HUES64 (cell line): ENCODE data around the gene RSPH3.
"Not testable (repeated sequence)": the region's sequence is repeated elsewhere in the genome, so short reads cannot be mapped to it uniquely, and the experiment has no call there.

Experiments
- H3K27ac ChIP-seq: 2 replicates; pipeline ENCODE4 v1.7.0; 2013; ENCODE audit warnings: low read depth, low read length, inconsistent platforms
- H3K27me3 ChIP-seq: 2 replicates; pipeline ENCODE4 v1.6.1; 2013; ENCODE audit warnings: mild to moderate bottlenecking, low read length; ENCODE audit not compliant: insufficient read depth
- H3K36me3 ChIP-seq: 2 replicates; pipeline ENCODE4 v1.6.1; 2013; ENCODE audit warnings: mild to moderate bottlenecking, low read length; ENCODE audit not compliant: insufficient read depth
- H3K4me1 ChIP-seq: 2 replicates; pipeline ENCODE4 v1.6.1; 2013; ENCODE audit warnings: mild to moderate bottlenecking, low read length, moderate library complexity; ENCODE audit not compliant: insufficient read depth
- H3K4me3 ChIP-seq: 2 replicates; pipeline ENCODE4 v1.5.1; 2013; ENCODE audit warnings: mild to moderate bottlenecking, low read length, moderate library complexity
- H3K9ac ChIP-seq: 2 replicates; pipeline ENCODE4 v1.6.1; 2013; ENCODE audit warnings: mild to moderate bottlenecking, low read depth, low read length
- H3K9me3 ChIP-seq: 2 replicates; pipeline ENCODE4 v1.6.1; 2013; ENCODE audit warnings: low read depth, low read length; ENCODE audit not compliant: insufficient read depth
- WGBS: fragments of 150-250, 120-280 bp; methylation state at CpG from one replicate; pipeline ENCODE4 v1.1.7; 2013; ENCODE audit warnings: missing lambda C conversion rate; 5-methylcytosine and 5-hydroxymethylcytosine counted together

RSPH3 gene

GRCh38 chr6:158999154-158999665 lies 792 bp downstream of the RSPH3 start:
- Histone ChIP-seq H3K36me3 (no peaks in the 10 kb centered on the region), H3K27me3 (no peaks in the 10 kb centered on the region), H3K9ac (peak overlapping the region; percentile 45), H3K27ac (no peak overlapping the region), H3K4me3 (peak overlapping the region; percentile 77), H3K4me1 (peaks cover 10% of the 10 kb centered on the region), H3K9me3 (no peaks in the 10 kb centered on the region)
- WGBS: 3% methylated on average over 24 of the region's 24 CpGs

GRCh38 chr6:158996856-158997255 lies 3.1 kb downstream of the RSPH3 start:
- Histone ChIP-seq H3K27ac (no peak overlapping the region), H3K9me3 (no peaks in the 10 kb centered on the region), H3K4me1 (peaks cover 10% of the 10 kb centered on the region), H3K4me3 (no peak overlapping the region), H3K36me3 (no peaks in the 10 kb centered on the region), H3K9ac (no peak overlapping the region), H3K27me3 (no peaks in the 10 kb centered on the region)
- WGBS: 83% methylated on average over 2 of the region's 2 CpGs

GRCh38 chr6:158993639-158994038 lies 6.4 kb downstream of the RSPH3 start:
- Histone ChIP-seq H3K9ac (no peak overlapping the region), H3K9me3 (no peaks in the 10 kb centered on the region), H3K36me3 (no peaks in the 10 kb centered on the region), H3K27me3 (no peaks in the 10 kb centered on the region), H3K4me1 (no peaks in the 10 kb centered on the region), H3K4me3 (no peak overlapping the region), H3K27ac (no peak overlapping the region)
- 100% methylated on average over 3 of the region's 3 CpGs for WGBS

GRCh38 chr6:158991017-158991723 lies 8.8 kb downstream of the RSPH3 start:
- H3K9me3 ChIP-seq: no peaks in the 10 kb centered on the region
- H3K9ac ChIP-seq: no peak overlapping the region
- WGBS: 83% methylated on average over 2 of the region's 2 CpGs
- H3K4me3 ChIP-seq: no peak overlapping the region
- no peaks in the 10 kb centered on the region for H3K36me3 ChIP-seq
- H3K27me3 ChIP-seq: no peaks in the 10 kb centered on the region
- no peaks in the 10 kb centered on the region for H3K4me1 ChIP-seq
- no peak overlapping the region for H3K27ac ChIP-seq

- not testable (repeated sequence) for H3K9me3 ChIP-seq, H3K9ac ChIP-seq, H3K27ac ChIP-seq, H3K36me3 ChIP-seq, H3K4me3 ChIP-seq, H3K4me1 ChIP-seq, H3K27me3 ChIP-seq
- WGBS: 95% methylated on average over 2 of the region's 2 CpGs
Observed at GRCh38 chr6:158989711-158990110, 10.3 kb downstream of the RSPH3 start.

- H3K9ac ChIP-seq: no peak overlapping the region
- no peaks in the 10 kb centered on the region for H3K36me3 ChIP-seq
- H3K27me3 ChIP-seq: no peaks in the 10 kb centered on the region
- H3K4me3 ChIP-seq: no peak overlapping the region
- no peak overlapping the region for H3K27ac ChIP-seq
- H3K4me1 ChIP-seq: no peaks in the 10 kb centered on the region
- WGBS: 100% methylated on average over 1 of the region's 1 CpG
- no peaks in the 10 kb centered on the region for H3K9me3 ChIP-seq
Observed at GRCh38 chr6:158988477-158988876, 11.5 kb downstream of the RSPH3 start.

- no peaks in the 10 kb centered on the region for H3K9me3 ChIP-seq
- no peak overlapping the region for H3K9ac ChIP-seq
- H3K4me1 ChIP-seq: no peaks in the 10 kb centered on the region
- WGBS: no CpG with 5 or more reads among the region's 1 CpG
- H3K4me3 ChIP-seq: no peak overlapping the region
- no peak overlapping the region for H3K27ac ChIP-seq
- no peaks in the 10 kb centered on the region for H3K27me3 ChIP-seq
- H3K36me3 ChIP-seq: no peaks in the 10 kb centered on the region
Observed at GRCh38 chr6:158987657-158988056, 12.3 kb downstream of the RSPH3 start.

GRCh38 chr6:158978757-158979156 lies 21.2 kb downstream of the RSPH3 start:
- H3K4me3 ChIP-seq: no peak overlapping the region
- H3K9me3 ChIP-seq: no peaks in the 10 kb centered on the region
- no peaks in the 10 kb centered on the region for H3K36me3 ChIP-seq
- H3K27me3 ChIP-seq: no peaks in the 10 kb centered on the region
- no peak overlapping the region for H3K27ac ChIP-seq
- 99% methylated on average over 3 of the region's 3 CpGs for WGBS
- no peak overlapping the region for H3K9ac ChIP-seq
- no peaks in the 10 kb centered on the region for H3K4me1 ChIP-seq

GRCh38 chr6:158977382-158977781 lies 22.6 kb downstream of the RSPH3 start:
- no peak overlapping the region for H3K9ac ChIP-seq
- H3K36me3 ChIP-seq: no peaks in the 10 kb centered on the region
- 93% methylated on average over 3 of the region's 3 CpGs for WGBS
- no peak overlapping the region for H3K4me3 ChIP-seq
- no peaks in the 10 kb centered on the region for H3K4me1 ChIP-seq
- no peaks in the 10 kb centered on the region for H3K9me3 ChIP-seq
- H3K27me3 ChIP-seq: no peaks in the 10 kb centered on the region
- H3K27ac ChIP-seq: no peak overlapping the region

GRCh38 chr6:158972241-158973233 lies 27.5 kb downstream of the RSPH3 start:
- peaks cover 8% of the 10 kb centered on the region for H3K4me1 ChIP-seq
- H3K9me3 ChIP-seq: peaks cover 18% of the 10 kb centered on the region
- H3K9ac ChIP-seq: no peak overlapping the region
- no peaks in the 10 kb centered on the region for H3K27me3 ChIP-seq
- H3K27ac ChIP-seq: no peak overlapping the region
- H3K4me3 ChIP-seq: no peak overlapping the region
- WGBS: 41% methylated on average over 2 of the region's 4 CpGs
- H3K36me3 ChIP-seq: no peaks in the 10 kb centered on the region

GRCh38 chr6:158970640-158971275 lies 29.2 kb downstream of the RSPH3 start:
- no peaks in the 10 kb centered on the region for H3K36me3 ChIP-seq
- peaks cover 8% of the 10 kb centered on the region for H3K4me1 ChIP-seq
- H3K27ac ChIP-seq: no peak overlapping the region
- no peaks in the 10 kb centered on the region for H3K27me3 ChIP-seq
- WGBS: 80% methylated on average over 5 of the region's 6 CpGs
- H3K9ac ChIP-seq: no peak overlapping the region
- peaks cover 22% of the 10 kb centered on the region for H3K9me3 ChIP-seq
- no peak overlapping the region for H3K4me3 ChIP-seq
